ENCODE measurements around the gene ZNF512B.

DNA sequence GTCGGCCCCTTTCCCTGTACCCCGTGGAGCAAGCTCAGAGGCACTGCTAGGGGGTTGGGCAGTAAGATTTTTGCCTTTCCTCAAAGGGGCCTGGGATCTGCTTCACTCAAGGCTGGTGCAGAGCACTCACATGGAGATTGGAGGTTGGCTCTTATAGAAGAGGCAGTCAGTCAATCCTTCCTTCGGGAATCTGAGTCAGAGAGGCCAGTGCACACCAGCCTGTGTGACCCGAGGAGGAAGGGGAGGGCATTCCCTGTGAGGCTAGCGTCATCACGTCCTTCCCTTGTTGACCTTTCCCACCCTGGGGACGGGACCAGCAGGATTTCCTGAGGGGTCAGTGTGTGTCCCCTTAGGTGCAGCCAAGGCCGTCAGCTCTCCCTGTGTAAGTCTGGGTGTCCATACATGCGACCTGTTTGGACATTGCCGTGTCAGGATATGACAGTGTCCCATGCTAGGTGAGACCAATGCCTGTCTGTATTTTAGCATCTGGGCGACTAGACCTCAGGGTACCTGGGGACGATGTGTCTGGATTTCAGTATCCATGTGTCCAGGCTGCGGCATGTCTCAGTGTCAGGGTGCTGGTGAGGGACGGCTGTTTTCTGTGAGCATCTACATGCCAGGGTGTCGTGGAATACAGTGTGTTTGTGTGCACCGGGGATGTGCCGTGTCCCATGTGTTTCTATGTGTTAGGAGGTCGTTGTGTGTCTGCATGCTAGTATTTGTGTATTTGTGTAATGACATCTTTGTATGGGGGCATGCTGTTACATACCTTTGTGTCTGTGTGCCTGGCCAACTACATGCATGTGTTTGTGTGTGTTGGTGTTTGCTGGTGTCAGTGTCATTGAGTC is 2.8 kb upstream of the ZNF512B start:
- TF ChIP-seq, protein P1, sequence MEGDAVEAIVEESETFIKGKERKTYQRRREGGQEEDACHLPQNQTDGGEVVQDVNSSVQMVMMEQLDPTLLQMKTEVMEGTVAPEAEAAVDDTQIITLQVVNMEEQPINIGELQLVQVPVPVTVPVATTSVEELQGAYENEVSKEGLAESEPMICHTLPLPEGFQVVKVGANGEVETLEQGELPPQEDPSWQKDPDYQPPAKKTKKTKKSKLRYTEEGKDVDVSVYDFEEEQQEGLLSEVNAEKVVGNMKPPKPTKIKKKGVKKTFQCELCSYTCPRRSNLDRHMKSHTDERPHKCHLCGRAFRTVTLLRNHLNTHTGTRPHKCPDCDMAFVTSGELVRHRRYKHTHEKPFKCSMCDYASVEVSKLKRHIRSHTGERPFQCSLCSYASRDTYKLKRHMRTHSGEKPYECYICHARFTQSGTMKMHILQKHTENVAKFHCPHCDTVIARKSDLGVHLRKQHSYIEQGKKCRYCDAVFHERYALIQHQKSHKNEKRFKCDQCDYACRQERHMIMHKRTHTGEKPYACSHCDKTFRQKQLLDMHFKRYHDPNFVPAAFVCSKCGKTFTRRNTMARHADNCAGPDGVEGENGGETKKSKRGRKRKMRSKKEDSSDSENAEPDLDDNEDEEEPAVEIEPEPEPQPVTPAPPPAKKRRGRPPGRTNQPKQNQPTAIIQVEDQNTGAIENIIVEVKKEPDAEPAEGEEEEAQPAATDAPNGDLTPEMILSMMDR (IDR thresholded peaks at IDR 0.05) = no peak
- TF ChIP-seq POLR2A (IDR thresholded peaks at IDR 0.05) = no peak
